ENCODE results near the gene SDCCAG8. TPM values are rescaled to one million over a fixed set of nuclear protein-coding genes. Genes with fewer than 3 reads are reported as not detected.

Gene SDCCAG8
- total and polyA plus RNA-seq, 2 of the 8 experiments (the other 6 are each of a cell fraction or from before 2014, with no cell fraction given): 15.6 to 21.0 TPM

DNA sequence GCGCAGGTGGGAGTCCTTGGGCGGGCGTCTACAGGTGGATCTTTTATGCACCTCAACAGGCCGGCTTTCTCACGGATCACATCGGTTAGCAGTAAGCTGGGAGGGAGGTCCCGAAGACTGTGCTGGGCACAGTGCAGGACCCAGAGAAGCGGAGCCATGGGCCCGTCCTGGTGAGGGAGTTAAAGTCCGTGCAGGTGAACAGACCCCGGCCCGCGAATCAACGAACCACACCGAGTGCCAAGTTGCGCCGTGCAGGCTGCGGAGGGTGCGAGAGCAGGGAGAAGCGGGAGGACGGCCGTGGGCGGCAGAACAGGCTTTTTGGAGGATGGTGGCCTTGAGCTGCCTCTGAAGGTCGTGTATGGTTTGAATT lies 233.3 kb downstream of the SDCCAG8 start:
- Histone ChIP-seq H3K4me2 (ENCODE audit: insufficient read depth in 1 of 2, low read depth in 2 of 2, low read length in 2 of 2) (no peak overlapping the region; a peak in 1 of 4 replicates), H4K5ac (ENCODE audit: insufficient read length, low read depth, low read length) (no peak overlapping the region), H2AFZ (ENCODE audit: low read length) (no peak overlapping the region), H2AK5ac (ENCODE audit: low read depth, low read length) (peak overlapping the region; percentile 49; the same call in 1 of the 2 replicates), H3K18ac (ENCODE audit: extremely low read depth, low read length) (peak overlapping the region; percentile 97; the same call in 1 of the 2 replicates), H4K20me1 (replicated peaks in 1 of 2; ENCODE audit: control insufficient read depth in 1 of 2, insufficient read depth in 2 of 2, low read length in 2 of 2) (no peaks in the 10 kb centered on the region), H2BK120ac (replicated peaks; ENCODE audit: low read depth, low read length) (peak overlapping the region; percentile 30), H2BK12ac (ENCODE audit: low read depth, low read length) (peak overlapping the region; percentile 95; the same call in 1 of the 2 replicates), H3K36me3 (ENCODE audit: control insufficient read depth in 2 of 4, insufficient read depth in 4 of 4, low read length in 3 of 4) (no peaks in the 10 kb centered on the region), H4K91ac (replicated peaks; ENCODE audit: insufficient read length, low read length) (peak overlapping the region; percentile 66), H3K79me1 (ENCODE audit: low read depth, low read length) (no peaks in the 10 kb centered on the region), H3K4ac (replicated peaks; ENCODE audit: insufficient read length, low read depth, low read length) (no peak overlapping the region), H3K27ac (ENCODE audit: low read depth, low read length) (peak overlapping the region; percentile 75; the same call in 1 of the 2 replicates), H4K8ac (ENCODE audit: extremely low read depth, insufficient read depth, low read length) (no peak overlapping the region; the same call in 1 of the 2 replicates), H3K14ac (ENCODE audit: insufficient read length) (no peak overlapping the region), H2BK20ac (ENCODE audit: low read length) (peak overlapping the region; percentile 73), H3K23me2 (ENCODE audit: low read depth, low read length) (no peaks in the 10 kb centered on the region), H3K9ac (replicated peaks in 1 of 4; ENCODE audit: extremely low read depth in 1 of 4, low read depth in 3 of 4, low read length in 3 of 4) (no peak overlapping the region; a peak in 2 of 7 replicates), H3K27me3 (replicated peaks in 1 of 4; ENCODE audit: control insufficient read depth in 3 of 4, extremely low read depth in 1 of 4, insufficient read depth in 3 of 4, low read length in 3 of 4) (no peaks in the 10 kb centered on the region), H2BK5ac (ENCODE audit: low read depth, low read length) (peak overlapping the region; percentile 97; the same call in 1 of the 2 replicates), H3K56ac (replicated peaks; ENCODE audit: insufficient read length, low read depth, low read length) (no peak overlapping the region), H3K4me3 (ENCODE audit: extremely low read depth in 1 of 4, insufficient read depth in 2 of 4, low read depth in 3 of 4, low read length in 4 of 4) (no peak overlapping the region), H3K9me3 (ENCODE audit: insufficient read depth in 2 of 2, low read depth in 1 of 2, low read length in 1 of 2) (no peaks in the 10 kb centered on the region; a peak in 1 of 4 replicates), H2BK15ac (ENCODE audit: low read length) (0 out of 2 replicates have a peak overlapping the region, but pooled peaks have one; percentile 40), H3K4me1 (replicated peaks in 1 of 4; ENCODE audit: control insufficient read depth in 3 of 4, insufficient read depth in 4 of 4, low read length in 3 of 4) (peaks cover 21 to 44% (median 33%) of the 10 kb centered on the region in 4 experiments), H3K23ac (ENCODE audit: insufficient read length) (no peak overlapping the region), H3K79me2 (ENCODE audit: control insufficient read depth in 1 of 2, insufficient read depth in 2 of 2, low read length in 2 of 2) (no peaks in the 10 kb centered on the region)
- WGBS, 2 experiments (ENCODE audit: extremely low coverage in 1 of 2, insufficient coverage in 1 of 2, insufficient read length in 1 of 2, insufficient replicate concordance in 2 of 2, low coverage in 1 of 2, low lambda C conversion rate in 2 of 2, missing lambda C conversion rate in 1 of 2): 94% methylated on average over 20 of the region's 24 CpGs; no CpG with 5 or more reads in 1 of the 2 experiments
- no peak for FAIRE-seq
- POLR2A ChIA-PET (ENCODE audit: partially characterized antibody): no interaction called here
- CTCF ChIA-PET (ENCODE audit: partially characterized antibody): interaction anchor here (0.7 to 1.7 kb wide), 2 partner anchors 13 to 24 kb away, joined by 3 to 7 read pairs; no protein-coding TSS in a partner anchor
- DNase-seq (ENCODE audit: low read depth in 1 of 2, low spot score in 2 of 2): no peak
- TF ChIP-seq GTF2F1 (IDR thresholded peaks at IDR 0.05; ENCODE audit: borderline replicate concordance, low read depth, low read length) (no peak), KDM4A (IDR thresholded peaks at IDR 0.05; ENCODE audit: low read depth, low read length, severe bottlenecking) (no peak), SAP30 (IDR thresholded peaks at IDR 0.05; ENCODE audit: insufficient read depth, insufficient replicate concordance, low read length) (no peak), SUZ12 (IDR thresholded peaks at IDR 0.05; ENCODE audit: low read length) (no peak), HDAC2 (IDR thresholded peaks at IDR 0.05; ENCODE audit: borderline replicate concordance in 1 of 2, low read depth in 2 of 2, low read length in 2 of 2) (no peak), MAFK (IDR thresholded peaks at IDR 0.05; ENCODE audit: low read depth, low read length) (no peak), ASH2L (IDR thresholded peaks at IDR 0.05; ENCODE audit: low read length) (no peak), TBP (IDR thresholded peaks at IDR 0.05; ENCODE audit: low read depth, low read length) (no peak), RBBP5 (IDR thresholded peaks at IDR 0.05; ENCODE audit: borderline replicate concordance, low read depth, low read length) (no peak), TAF1 (IDR thresholded peaks at IDR 0.05; ENCODE audit: low read depth, low read length) (no peak), CHD1 (IDR thresholded peaks at IDR 0.05; ENCODE audit: low read depth, low read length) (no peak), SP1 (IDR thresholded peaks at IDR 0.05; ENCODE audit: low read depth, low read length) (no peak), TAF7 (optimal IDR thresholded peaks at IDR 0.05; ENCODE audit: borderline replicate concordance, low read depth, low read length) (no peak), CEBPB (IDR thresholded peaks at IDR 0.05; ENCODE audit: low read depth, low read length) (no peak)

All from H1 (cell line).